H9 (cell line): Measurements from ENCODE around the gene NKAIN4. TPM values are rescaled to one million over a fixed set of nuclear protein-coding genes. Genes with fewer than 3 reads are reported as not detected.

ENCODE experiments used
- DNase-seq: peaks from one replicate; pipeline ENCODE4 v3.0.0-alpha.2; 2017
- H2AFZ ChIP-seq: one replicate; pipeline ENCODE4 v1.6.1; 2013; ENCODE audit warnings: mild to moderate bottlenecking, low read length, control low read depth, moderate library complexity
- H2AK5ac ChIP-seq: 2 replicates; pipeline ENCODE4 v1.6.1; 2013; ENCODE audit warnings: low read length, control low read depth, mixed read lengths; ENCODE audit not compliant: insufficient read length
- H2BK120ac ChIP-seq: one replicate; pipeline ENCODE4 v1.6.1; 2013; ENCODE audit warnings: low read depth, mild to moderate bottlenecking, low read length, control low read depth, inconsistent platforms; ENCODE audit not compliant: poor library complexity, severe bottlenecking
- H2BK12ac ChIP-seq: 2 replicates; pipeline ENCODE4 v1.6.1; 2013; ENCODE audit warnings: low read length, control low read depth, mixed read lengths, low read depth; ENCODE audit not compliant: insufficient read length
- H2BK15ac ChIP-seq: 2 replicates; pipeline ENCODE4 v1.6.1; 2013; ENCODE audit warnings: low read depth, low read length, control low read depth
- H2BK20ac ChIP-seq: one replicate; pipeline ENCODE4 v1.6.1; 2013; ENCODE audit warnings: low read depth, mild to moderate bottlenecking, low read length, control low read depth, inconsistent platforms; ENCODE audit not compliant: poor library complexity, severe bottlenecking
- H2BK5ac ChIP-seq: 2 replicates; pipeline ENCODE4 v1.6.1; 2013; ENCODE audit warnings: low read length, control low read depth, mixed read lengths; ENCODE audit not compliant: insufficient read length
- H3K14ac ChIP-seq: 2 replicates; pipeline ENCODE4 v1.6.1; 2013; ENCODE audit warnings: low read length, control low read depth; ENCODE audit not compliant: insufficient read depth
- H3K18ac ChIP-seq: 2 replicates; pipeline ENCODE4 v1.6.1; 2013; ENCODE audit warnings: low read depth, mild to moderate bottlenecking, mixed read lengths, low read length, control low read depth; ENCODE audit not compliant: insufficient read length
- H3K23ac ChIP-seq: 2 replicates; pipeline ENCODE4 v1.6.1; 2013; ENCODE audit warnings: low read length, control low read depth, mixed read lengths, low read depth; ENCODE audit not compliant: insufficient read length
- H3K23me2 ChIP-seq: 2 replicates; pipeline ENCODE4 v1.6.1; 2013; ENCODE audit warnings: low read depth, mild to moderate bottlenecking, mixed read lengths, low read length, control low read depth; ENCODE audit not compliant: insufficient read length, poor library complexity, severe bottlenecking
- H3K27ac ChIP-seq: 2 replicates; pipeline ENCODE4 v1.5.1; 2013; ENCODE audit warnings: low read length, control low read depth, mixed read lengths, low read depth; ENCODE audit not compliant: insufficient read length
- H3K27me3 ChIP-seq: 2 replicates; pipeline ENCODE4 v1.6.1; 2013; ENCODE audit warnings: low read length, control low read depth, inconsistent platforms; ENCODE audit not compliant: insufficient read depth
- H3K4ac ChIP-seq: 2 replicates; pipeline ENCODE4 v1.6.1; 2013; ENCODE audit warnings: low read depth, mild to moderate bottlenecking, control low read depth, inconsistent platforms, low read length, moderate library complexity
- H3K4me1 ChIP-seq: 2 replicates; pipeline ENCODE4 v1.6.1; 2013; ENCODE audit warnings: low read length, control low read depth, inconsistent platforms; ENCODE audit not compliant: insufficient read depth
- H3K4me2 ChIP-seq: 2 replicates; pipeline ENCODE4 v1.6.1; 2013; ENCODE audit warnings: low read length, control low read depth, mixed read lengths; ENCODE audit not compliant: insufficient read length, insufficient read depth
- H3K56ac ChIP-seq: 2 replicates; pipeline ENCODE4 v1.6.1; 2013; ENCODE audit warnings: low read depth, mild to moderate bottlenecking, mixed read lengths, low read length, control low read depth; ENCODE audit not compliant: insufficient read length
- H3K79me1 ChIP-seq: 2 replicates; pipeline ENCODE4 v1.6.1; 2013; ENCODE audit warnings: low read depth, mild to moderate bottlenecking, moderate library complexity, low read length, control low read depth, inconsistent platforms; ENCODE audit not compliant: insufficient read depth, poor library complexity, severe bottlenecking
- H3K79me2 ChIP-seq: 2 replicates; pipeline ENCODE4 v1.6.1; 2013; ENCODE audit warnings: low read length, control low read depth, inconsistent platforms; ENCODE audit not compliant: insufficient read depth
- H3K9ac ChIP-seq: 2 replicates; pipeline ENCODE4 v1.6.1; 2013; ENCODE audit warnings: low read length, control low read depth, mixed read lengths; ENCODE audit not compliant: insufficient read length; ENCODE audit errors: extremely low read depth
- H3K9me3 ChIP-seq: one replicate; pipeline ENCODE4 v1.6.1; 2013; ENCODE audit warnings: low read depth, low read length, inconsistent platforms; ENCODE audit not compliant: control insufficient read depth
- H3T11ph ChIP-seq: one replicate; pipeline ENCODE4 v1.6.1; 2013; ENCODE audit warnings: mild to moderate bottlenecking, low read length, control low read depth, inconsistent platforms
- H4K20me1 ChIP-seq: one replicate; pipeline ENCODE4 v1.6.1; 2013; ENCODE audit not compliant: control insufficient read depth, insufficient read length, insufficient read depth
- H4K5ac ChIP-seq: 2 replicates; pipeline ENCODE4 v1.6.1; 2013; ENCODE audit warnings: low read depth, mild to moderate bottlenecking, mixed read lengths, low read length, control low read depth; ENCODE audit not compliant: insufficient read length
- H4K8ac ChIP-seq: replicated peaks from 2 replicates; pipeline ENCODE4 v1.6.1; 2013; ENCODE audit warnings: low read length, control low read depth, mixed read lengths, low read depth; ENCODE audit not compliant: insufficient read length
- H4K91ac ChIP-seq: 2 replicates; pipeline ENCODE4 v1.6.1; 2013; ENCODE audit warnings: low read depth, mild to moderate bottlenecking, moderate library complexity, mixed read lengths, low read length, control low read depth; ENCODE audit not compliant: insufficient read length
- H3K27ac Mint-ChIP-seq, 3 experiments: 2 replicates in 2 of 3; 3 replicates in 1 of 3; pipeline ENCODE4 v1.8.0; 2020 to 2021; ENCODE audit warnings: mixed read lengths in 3 of 3, mild to moderate bottlenecking in 1 of 3, moderate library complexity in 1 of 3
- H3K27me3 Mint-ChIP-seq: 2 replicates; pipeline ENCODE4 v1.8.0; 2021; ENCODE audit warnings: low read depth, mild to moderate bottlenecking, moderate library complexity, mixed read lengths
- H3K36me3 Mint-ChIP-seq, 3 experiments: 2 replicates in 2 of 3; 3 replicates in 1 of 3; pipeline ENCODE4 v1.8.0; 2020 to 2021; ENCODE audit warnings: low read depth in 3 of 3, mixed read lengths in 3 of 3; ENCODE audit not compliant: insufficient read depth in 1 of 3
- H3K4me1 Mint-ChIP-seq, 2 experiments: 2 replicates each; pipeline ENCODE4 v1.8.0; 2020; ENCODE audit warnings: mixed read lengths in 2 of 2
- H3K4me3 Mint-ChIP-seq, 2 experiments: 2 replicates in 1 of 2; 3 replicates in 1 of 2; pipeline ENCODE4 v1.8.0; 2020 to 2021; ENCODE audit warnings: mild to moderate bottlenecking in 2 of 2, mixed read lengths in 2 of 2, moderate library complexity in 1 of 2
- H3K9me3 Mint-ChIP-seq, 2 experiments: 2 replicates in 1 of 2; 3 replicates in 1 of 2; pipeline ENCODE4 v1.8.0; 2020; ENCODE audit warnings: mild to moderate bottlenecking in 2 of 2, mixed read lengths in 2 of 2, moderate library complexity in 1 of 2
- CTCF ChIP-seq: fragments of 200-600 bp; sonication (generic); conservative IDR thresholded peaks from 3 replicates; pipeline ENCODE4 v1.8.0; 2021; ENCODE audit warnings: antibody characterized with exemption, mild to moderate bottlenecking
- WGBS: extraction: QIAGEN DNeasy Blood & Tissue Kit; methylation state at CpG from one replicate; pipeline ENCODE4 v1.1.7; 2013; ENCODE audit warnings: missing lambda C conversion rate, low lambda C conversion rate, mixed read lengths; ENCODE audit not compliant: insufficient read length; ENCODE audit errors: extremely low coverage; 5-methylcytosine and 5-hydroxymethylcytosine counted together
- total RNA-seq: library from RNA; stranded (reverse); gene quantifications from 2 replicates; pipeline ENCODE4 v1.2.1, GENCODE V29; 2021

Gene NKAIN4
- total RNA-seq, 1 experiment from 2014 or later = 20.9 TPM

DNA sequence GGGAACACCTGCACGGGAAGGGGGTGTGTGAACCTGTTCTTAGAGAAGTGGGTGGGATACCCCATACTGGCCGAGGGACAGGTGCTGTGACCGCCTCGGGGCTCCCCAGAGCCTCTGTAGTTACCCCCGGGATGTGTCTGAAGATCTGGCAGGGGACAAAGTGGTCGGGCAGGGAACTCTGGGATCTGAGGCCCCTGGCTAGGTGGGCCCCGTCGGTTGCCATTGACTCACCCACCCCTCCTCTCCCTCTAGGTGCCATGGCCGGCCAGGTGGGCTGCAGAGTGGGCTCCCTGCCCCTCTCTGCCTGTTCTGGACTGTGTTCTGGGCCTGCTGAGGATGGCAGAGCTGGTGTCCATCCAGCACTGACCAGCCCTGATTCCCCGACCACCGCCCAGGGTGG, 14.3 kb downstream of the NKAIN4 start:
- Histone ChIP-seq H2BK5ac (no peak overlapping the region), H3K27me3 (no peaks in the 10 kb centered on the region), H3K23me2 (no peaks in the 10 kb centered on the region), H4K8ac (no peak overlapping the region), H4K5ac (no peak overlapping the region), H2BK15ac (no peak overlapping the region), H4K20me1 (no peaks in the 10 kb centered on the region), H4K91ac (no peak overlapping the region), H2AFZ (no peak overlapping the region), H3K79me1 (no peaks in the 10 kb centered on the region), H3K27ac (no peak overlapping the region), H3K23ac (no peak overlapping the region), H2BK20ac (no peak overlapping the region), H2BK12ac (no peak overlapping the region), H3K9ac (no peak overlapping the region), H3K14ac (no peak overlapping the region), H3K56ac (no peak overlapping the region), H3K4me1 (peaks cover 1% of the 10 kb centered on the region; the same call in 1 of the 2 replicates), H2BK120ac (no peak overlapping the region), H3K79me2 (no peaks in the 10 kb centered on the region), H3T11ph (no peak overlapping the region), H3K4me2 (no peak overlapping the region), H3K4ac (no peak overlapping the region), H2AK5ac (no peak overlapping the region), H3K9me3 (no peaks in the 10 kb centered on the region), H3K18ac (no peak overlapping the region)
- WGBS = no CpG with 5 or more reads among the region's 11 CpGs
- Mint-ChIP-seq H3K27me3 (no peaks in the 10 kb centered on the region), H3K4me1 (peaks cover 0 to 8% of the 10 kb centered on the region in 2 experiments; a peak in 2 of 4 replicates), H3K9me3 (no peaks in the 10 kb centered on the region), H3K27ac (no peak overlapping the region), H3K36me3 (no peaks in the 10 kb centered on the region), H3K4me3 (no peak overlapping the region)
- no peak for TF ChIP-seq CTCF
- no peak for DNase-seq
